Caco-2 (cell line): ENCODE measurements around the gene MTMR10. TPM values are rescaled to one million over a fixed set of nuclear protein-coding genes. Genes with fewer than 3 reads are reported as not detected.

Source experiments
- BruUV-seq: library from RNA; stranded (reverse); fragments of 400-500 nt; replicated peaks from 2 replicates; lab custom pipeline; 2021; lab: Mats Ljungman, UMichigan
- CTCF ChIA-PET: fragments of 300-600 bp; sonication (Branson Sonifier 250); formaldehyde crosslinking; loops from one replicate; lab custom pipeline; 2022; ENCODE audit warnings: antibody characterized with exemption; lab: Charles Lee
- POLR2A ChIA-PET: fragments of 300-600 bp; sonication (Branson Sonifier 250); formaldehyde crosslinking; loops from one replicate; lab custom pipeline; 2022; ENCODE audit warnings: antibody characterized with exemption; lab: Charles Lee
- DNase-seq, 2 experiments: peaks; one replicate each; pipeline versions ENCODE4 v3.0.0 to v3.0.0-alpha.2; 2020 to 2022
- H3K27me3 ChIP-seq: replicated peaks from 2 replicates; pipeline ENCODE4 v1.6.0; 2011; ENCODE audit warnings: low read length; ENCODE audit not compliant: control insufficient read depth, insufficient read depth
- H3K36me3 ChIP-seq: 2 replicates; pipeline ENCODE4 v1.5.1; 2011; ENCODE audit warnings: low read length; ENCODE audit not compliant: control insufficient read depth, insufficient read depth
- H3K4me1 ChIP-seq: fragments of 250-450 bp; sonication (Bioruptor Pico); 2 replicates; pipeline ENCODE4 v1.5.1; 2020; ENCODE audit warnings: mild to moderate bottlenecking
- H3K4me3 ChIP-seq: 2 replicates; pipeline ENCODE4 v1.5.1; 2011; ENCODE audit warnings: low read depth, mild to moderate bottlenecking, control low read depth, low read length
- H3K9me3 ChIP-seq: fragments of 250-450 bp; sonication (Bioruptor Pico); 2 replicates; pipeline ENCODE4 v1.5.1; 2020; ENCODE audit warnings: mild to moderate bottlenecking, moderate library complexity
- H3K27ac Mint-ChIP-seq: one replicate; pipeline ENCODE4 v1.8.0; 2022; ENCODE audit warnings: mixed read lengths; ENCODE audit not compliant: unreplicated experiment
- H3K27me3 Mint-ChIP-seq: one replicate; pipeline ENCODE4 v1.8.0; 2022; ENCODE audit warnings: mixed read lengths; ENCODE audit not compliant: insufficient read depth, unreplicated experiment
- H3K36me3 Mint-ChIP-seq: one replicate; pipeline ENCODE4 v1.8.0; 2022; ENCODE audit warnings: mild to moderate bottlenecking, mixed read lengths; ENCODE audit not compliant: insufficient read depth, unreplicated experiment
- H3K4me1 Mint-ChIP-seq: one replicate; pipeline ENCODE4 v1.8.0; 2022; ENCODE audit warnings: low read depth, mixed read lengths; ENCODE audit not compliant: unreplicated experiment
- H3K4me3 Mint-ChIP-seq: one replicate; pipeline ENCODE4 v1.8.0; 2022; ENCODE audit warnings: mild to moderate bottlenecking, moderate library complexity, mixed read lengths; ENCODE audit not compliant: unreplicated experiment
- H3K9me3 Mint-ChIP-seq: one replicate; pipeline ENCODE4 v1.8.0; 2022; ENCODE audit warnings: mixed read lengths; ENCODE audit not compliant: unreplicated experiment
- CTCF ChIP-seq, 2 experiments: fragments of 200-600 bp in 1 of 2; IDR thresholded peaks; 1 replicate in 1 of 2; 2 replicates in 1 of 2; pipeline versions ENCODE4 v1.5.1 to v1.8.0; 2011 to 2022; ENCODE audit warnings: antibody characterized with exemption in 1 of 2, control low read depth in 1 of 2, inconsistent platforms in 1 of 2, low read depth in 1 of 2, low read length in 1 of 2, mild to moderate bottlenecking in 1 of 2, moderate library complexity in 1 of 2; ENCODE audit not compliant: insufficient read depth in 1 of 2, severe bottlenecking in 1 of 2, unreplicated experiment in 1 of 2
- intact Hi-C: fragments of 100-400 bp; cut with micrococcal nuclease; formaldehyde crosslinking; loops from one replicate; pipeline ENCODE4 v1.10.0; 2022; ENCODE audit not compliant: unreplicated experiment
- total RNA-seq: library from RNA; stranded (reverse); gene quantifications from 2 replicates; pipeline ENCODE4 v1.2.3, GENCODE V29; 2022

Gene MTMR10
- total RNA-seq, 1 experiment from 2014 or later, result 33.2 TPM

GRCh38 chr15:30918366-30918765 is 73.1 kb downstream of the MTMR10 start:
- Histone ChIP-seq H3K27me3 (no peaks in the 10 kb centered on the region), H3K9me3 (no peaks in the 10 kb centered on the region), H3K4me3 (no peak overlapping the region), H3K36me3 (no peaks in the 10 kb centered on the region; the same call in none of the 2 replicates), H3K4me1 (no peaks in the 10 kb centered on the region)
- no TSS peak for BruUV-seq
- no peak for TF ChIP-seq CTCF (IDR thresholded peaks at IDR 0.05; ENCODE audit: insufficient read depth in 1 of 2, low read depth in 1 of 2, low read length in 1 of 2, severe bottlenecking in 1 of 2, unreplicated experiment in 1 of 2)
- Mint-ChIP-seq H3K36me3 (peaks cover 22% of the 10 kb centered on the region), H3K9me3 (no peaks in the 10 kb centered on the region), H3K27ac (no peak overlapping the region), H3K4me3 (no peak overlapping the region), H3K27me3 (no peaks in the 10 kb centered on the region), H3K4me1 (no peaks in the 10 kb centered on the region)
- CTCF ChIA-PET, result interaction anchor here (0.9 to 1.0 kb wide), 2 partner anchors 17 to 211 kb away, joined by 3 read pairs; no protein-coding TSS in a partner anchor
- intact Hi-C loops, result no loop called here
- POLR2A ChIA-PET, result no interaction called here
- no peak for DNase-seq

GRCh38 chr15:30917675-30918074 is 73.8 kb downstream of the MTMR10 start:
- POLR2A ChIA-PET, result interaction anchor here (0.9 kb wide), 1 partner anchor 23 kb away, joined by 3 read pairs; no protein-coding TSS in a partner anchor
- intact Hi-C loops, result no loop called here
- Histone ChIP-seq H3K4me3 (no peak overlapping the region), H3K4me1 (no peaks in the 10 kb centered on the region), H3K36me3 (no peaks in the 10 kb centered on the region; the same call in none of the 2 replicates), H3K9me3 (no peaks in the 10 kb centered on the region), H3K27me3 (no peaks in the 10 kb centered on the region)
- no peak for DNase-seq
- H3K36me3 Mint-ChIP-seq, result peaks cover 18% of the 10 kb centered on the region
- H3K9me3 Mint-ChIP-seq, result no peaks in the 10 kb centered on the region
- H3K27me3 Mint-ChIP-seq, result no peaks in the 10 kb centered on the region
- no peak for TF ChIP-seq CTCF (IDR thresholded peaks at IDR 0.05; ENCODE audit: insufficient read depth in 1 of 2, low read depth in 1 of 2, low read length in 1 of 2, severe bottlenecking in 1 of 2, unreplicated experiment in 1 of 2)
- no peak overlapping the region for H3K4me3 Mint-ChIP-seq
- H3K4me1 Mint-ChIP-seq, result no peaks in the 10 kb centered on the region
- CTCF ChIA-PET, result no interaction called here
- no peak overlapping the region for H3K27ac Mint-ChIP-seq
- BruUV-seq, result no TSS peak

GRCh38 chr15:30917013-30917412 is 74.4 kb downstream of the MTMR10 start:
- POLR2A ChIA-PET, result interaction anchor here (0.9 kb wide), 1 partner anchor 22 kb away, joined by 3 read pairs; no protein-coding TSS in a partner anchor
- DNase-seq, result no peak
- no peaks in the 10 kb centered on the region for H3K27me3 Mint-ChIP-seq
- Histone ChIP-seq H3K27me3 (no peaks in the 10 kb centered on the region), H3K4me1 (no peaks in the 10 kb centered on the region), H3K4me3 (no peak overlapping the region), H3K36me3 (no peaks in the 10 kb centered on the region; the same call in none of the 2 replicates), H3K9me3 (no peaks in the 10 kb centered on the region)
- no TSS peak for BruUV-seq
- H3K4me1 Mint-ChIP-seq, result no peaks in the 10 kb centered on the region
- TF ChIP-seq CTCF (IDR thresholded peaks at IDR 0.05; ENCODE audit: insufficient read depth in 1 of 2, low read depth in 1 of 2, low read length in 1 of 2, severe bottlenecking in 1 of 2, unreplicated experiment in 1 of 2), result no peak
- no peaks in the 10 kb centered on the region for H3K9me3 Mint-ChIP-seq
- no peak overlapping the region for H3K4me3 Mint-ChIP-seq
- CTCF ChIA-PET, result no interaction called here
- H3K27ac Mint-ChIP-seq, result no peak overlapping the region
- intact Hi-C loops, result no loop called here
- peaks cover 11% of the 10 kb centered on the region for H3K36me3 Mint-ChIP-seq
